ENCODE measurements around the gene CD4.
"Not testable (repeated sequence)": the region's sequence is repeated elsewhere in the genome, so short reads cannot be mapped to it uniquely, and the experiment has no call there.

CD4 gene

DNA sequence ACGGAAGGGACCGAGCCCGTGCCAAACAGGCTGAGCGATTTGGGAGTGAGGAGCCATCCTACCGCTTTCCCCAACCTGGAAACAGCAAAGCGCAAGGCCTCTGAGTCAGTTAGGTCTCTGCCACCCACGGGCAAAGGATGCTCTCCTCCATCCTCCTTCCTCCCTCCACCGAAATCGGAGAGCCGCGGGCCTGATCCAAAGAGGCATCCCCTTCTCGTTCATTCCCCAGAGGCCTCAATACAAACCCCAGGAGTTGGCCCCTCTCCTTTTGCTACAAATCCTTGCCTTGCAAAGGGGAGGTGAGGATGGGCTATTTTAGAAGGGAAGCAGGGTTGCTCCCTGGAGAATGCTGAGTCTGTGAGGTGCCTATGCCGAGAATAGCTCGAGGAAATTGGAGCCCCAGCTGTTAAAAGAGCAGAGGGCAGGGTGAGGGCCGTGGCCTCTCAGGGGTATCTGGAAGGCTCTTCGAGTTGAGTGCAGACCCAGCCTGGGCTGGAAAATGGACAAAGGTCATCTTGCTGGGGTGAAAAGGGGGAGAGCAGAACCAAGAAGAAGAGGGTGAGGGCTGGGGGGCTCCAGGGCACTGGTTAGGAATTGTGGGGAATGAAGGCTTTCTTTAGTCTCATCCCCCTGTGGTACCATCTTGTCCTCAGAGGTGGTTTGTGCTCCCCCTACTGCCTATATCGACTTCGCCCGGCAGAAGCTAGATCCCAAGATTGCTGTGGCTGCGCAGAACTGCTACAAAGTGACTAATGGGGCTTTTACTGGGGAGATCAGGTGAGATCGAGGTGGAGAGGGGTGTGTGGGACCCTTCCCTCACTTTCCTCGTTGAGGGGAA lies 79.1 kb downstream of the CD4 start:
- DNase-seq (ENCODE audit: low spot score), result no peak

GRCh38 chr12:6869049-6870021 lies 80.0 kb downstream of the CD4 start:
- peak; percentile 72 for DNase-seq (ENCODE audit: low spot score)

DNA sequence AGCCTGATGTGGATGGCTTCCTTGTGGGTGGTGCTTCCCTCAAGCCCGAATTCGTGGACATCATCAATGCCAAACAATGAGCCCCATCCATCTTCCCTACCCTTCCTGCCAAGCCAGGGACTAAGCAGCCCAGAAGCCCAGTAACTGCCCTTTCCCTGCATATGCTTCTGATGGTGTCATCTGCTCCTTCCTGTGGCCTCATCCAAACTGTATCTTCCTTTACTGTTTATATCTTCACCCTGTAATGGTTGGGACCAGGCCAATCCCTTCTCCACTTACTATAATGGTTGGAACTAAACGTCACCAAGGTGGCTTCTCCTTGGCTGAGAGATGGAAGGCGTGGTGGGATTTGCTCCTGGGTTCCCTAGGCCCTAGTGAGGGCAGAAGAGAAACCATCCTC lies 81.0 kb downstream of the CD4 start:
- not testable (repeated sequence) for DNase-seq (ENCODE audit: low spot score)
